ENCODE data around the gene COL12A1. TPM values are rescaled to one million over a fixed set of nuclear protein-coding genes. Genes with fewer than 3 reads are reported as not detected.

COL12A1 gene
- total RNA-seq, 1 donor from 2014 or later, result 11.3 TPM

GRCh38 chr6:75166236-75166635, 39.6 kb downstream of the COL12A1 start:
- Histone ChIP-seq H3K36me3 (ENCODE audit: control insufficient read depth, insufficient read depth, low read length) (no peaks in the 10 kb centered on the region), H3K27me3 (ENCODE audit: control insufficient read depth, insufficient read depth, low read length) (no peaks in the 10 kb centered on the region), H3K4me3 (ENCODE audit: low read depth, low read length) (no peak overlapping the region)
- FAIRE-seq, result no peak
- DNase-seq (ENCODE audit: low read depth), result no peak
- TF ChIP-seq, protein P1, sequence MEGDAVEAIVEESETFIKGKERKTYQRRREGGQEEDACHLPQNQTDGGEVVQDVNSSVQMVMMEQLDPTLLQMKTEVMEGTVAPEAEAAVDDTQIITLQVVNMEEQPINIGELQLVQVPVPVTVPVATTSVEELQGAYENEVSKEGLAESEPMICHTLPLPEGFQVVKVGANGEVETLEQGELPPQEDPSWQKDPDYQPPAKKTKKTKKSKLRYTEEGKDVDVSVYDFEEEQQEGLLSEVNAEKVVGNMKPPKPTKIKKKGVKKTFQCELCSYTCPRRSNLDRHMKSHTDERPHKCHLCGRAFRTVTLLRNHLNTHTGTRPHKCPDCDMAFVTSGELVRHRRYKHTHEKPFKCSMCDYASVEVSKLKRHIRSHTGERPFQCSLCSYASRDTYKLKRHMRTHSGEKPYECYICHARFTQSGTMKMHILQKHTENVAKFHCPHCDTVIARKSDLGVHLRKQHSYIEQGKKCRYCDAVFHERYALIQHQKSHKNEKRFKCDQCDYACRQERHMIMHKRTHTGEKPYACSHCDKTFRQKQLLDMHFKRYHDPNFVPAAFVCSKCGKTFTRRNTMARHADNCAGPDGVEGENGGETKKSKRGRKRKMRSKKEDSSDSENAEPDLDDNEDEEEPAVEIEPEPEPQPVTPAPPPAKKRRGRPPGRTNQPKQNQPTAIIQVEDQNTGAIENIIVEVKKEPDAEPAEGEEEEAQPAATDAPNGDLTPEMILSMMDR (IDR thresholded peaks at IDR 0.05; ENCODE audit: insufficient read depth, low read length, severe bottlenecking), result no peak

GRCh38 chr6:75158176-75158575, 47.7 kb downstream of the COL12A1 start:
- DNase-seq (ENCODE audit: low read depth), result no peak
- FAIRE-seq, result no peak
- TF ChIP-seq, protein P1 (IDR thresholded peaks at IDR 0.05; ENCODE audit: insufficient read depth, low read length, severe bottlenecking), result no peak
- Histone ChIP-seq H3K4me3 (ENCODE audit: low read depth, low read length) (no peak overlapping the region), H3K36me3 (ENCODE audit: control insufficient read depth, insufficient read depth, low read length) (no peaks in the 10 kb centered on the region), H3K27me3 (ENCODE audit: control insufficient read depth, insufficient read depth, low read length) (no peaks in the 10 kb centered on the region)

DNA sequence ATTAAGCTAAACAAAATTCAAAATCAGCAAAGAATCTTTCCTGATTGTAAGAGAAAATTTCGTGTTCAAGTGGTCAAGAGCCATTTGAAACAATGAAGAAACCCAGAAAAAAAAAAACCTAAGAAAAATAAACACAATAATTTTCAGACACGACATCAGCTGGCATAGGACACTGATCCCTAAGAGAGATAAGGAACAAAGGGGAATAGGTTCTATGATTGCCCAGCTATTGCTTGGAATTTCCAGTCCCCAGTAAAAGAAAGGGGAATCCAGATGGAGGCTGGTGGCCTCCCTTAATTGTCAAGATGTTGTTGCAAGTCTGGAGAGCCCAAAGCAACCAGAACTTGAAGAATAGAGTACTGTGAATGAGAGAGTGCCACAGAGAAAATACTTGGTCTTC, 48.5 kb downstream of the COL12A1 start:
- no peak for FAIRE-seq
- TF ChIP-seq, protein P1 (IDR thresholded peaks at IDR 0.05; ENCODE audit: insufficient read depth, low read length, severe bottlenecking), result no peak
- H3K36me3 ChIP-seq (ENCODE audit: control insufficient read depth, insufficient read depth, low read length), result no peaks in the 10 kb centered on the region
- no peak for DNase-seq (ENCODE audit: low read depth)
- no peak overlapping the region for H3K4me3 ChIP-seq (ENCODE audit: low read depth, low read length)
- no peaks in the 10 kb centered on the region for H3K27me3 ChIP-seq (ENCODE audit: control insufficient read depth, insufficient read depth, low read length)

DNA sequence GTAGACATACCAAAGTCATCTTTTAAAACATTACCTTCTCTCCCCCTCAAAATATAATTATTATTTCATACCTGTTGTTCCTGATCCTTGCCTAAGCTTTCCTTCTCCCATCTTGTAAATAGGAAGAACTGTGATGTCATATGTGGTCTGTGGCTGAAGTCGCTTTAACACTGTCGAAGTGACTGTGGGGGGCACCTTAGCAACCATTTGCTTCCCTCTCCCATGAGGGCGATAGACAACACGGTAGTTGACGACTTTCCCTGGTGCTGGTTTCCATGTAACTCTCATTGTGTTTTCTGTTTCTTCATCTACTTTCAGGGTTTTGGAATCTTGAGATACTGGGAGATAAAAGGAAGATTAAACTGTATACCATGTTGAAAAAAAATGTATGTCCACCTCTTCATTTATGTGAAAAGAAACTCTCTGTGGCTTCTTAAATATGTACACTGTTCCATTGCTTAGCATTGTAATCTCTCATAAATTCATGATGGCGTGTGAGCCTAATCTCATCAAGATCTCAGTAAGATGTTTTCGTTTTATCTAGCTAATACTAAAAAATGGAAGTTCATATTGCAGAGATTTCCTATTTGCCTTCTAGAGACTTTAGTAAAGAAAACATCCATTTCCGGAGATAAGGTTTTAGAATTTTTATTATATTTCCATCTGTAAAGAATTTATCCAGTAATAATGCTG, 49.5 kb downstream of the COL12A1 start:
- Histone ChIP-seq H3K4me3 (ENCODE audit: low read depth, low read length) (no peak overlapping the region), H3K27me3 (ENCODE audit: control insufficient read depth, insufficient read depth, low read length) (no peaks in the 10 kb centered on the region), H3K36me3 (ENCODE audit: control insufficient read depth, insufficient read depth, low read length) (no peaks in the 10 kb centered on the region)
- DNase-seq (ENCODE audit: low read depth), result no peak
- TF ChIP-seq, protein P1 (IDR thresholded peaks at IDR 0.05; ENCODE audit: insufficient read depth, low read length, severe bottlenecking), result no peak
- FAIRE-seq, result no peak

GRCh38 chr6:75155631-75156030, 50.2 kb downstream of the COL12A1 start:
- no peaks in the 10 kb centered on the region for H3K27me3 ChIP-seq (ENCODE audit: control insufficient read depth, insufficient read depth, low read length)
- H3K4me3 ChIP-seq (ENCODE audit: low read depth, low read length), result no peak overlapping the region
- no peak for FAIRE-seq
- no peaks in the 10 kb centered on the region for H3K36me3 ChIP-seq (ENCODE audit: control insufficient read depth, insufficient read depth, low read length)
- no peak for DNase-seq (ENCODE audit: low read depth)
- TF ChIP-seq, protein P1 (IDR thresholded peaks at IDR 0.05; ENCODE audit: insufficient read depth, low read length, severe bottlenecking), result no peak

DNA sequence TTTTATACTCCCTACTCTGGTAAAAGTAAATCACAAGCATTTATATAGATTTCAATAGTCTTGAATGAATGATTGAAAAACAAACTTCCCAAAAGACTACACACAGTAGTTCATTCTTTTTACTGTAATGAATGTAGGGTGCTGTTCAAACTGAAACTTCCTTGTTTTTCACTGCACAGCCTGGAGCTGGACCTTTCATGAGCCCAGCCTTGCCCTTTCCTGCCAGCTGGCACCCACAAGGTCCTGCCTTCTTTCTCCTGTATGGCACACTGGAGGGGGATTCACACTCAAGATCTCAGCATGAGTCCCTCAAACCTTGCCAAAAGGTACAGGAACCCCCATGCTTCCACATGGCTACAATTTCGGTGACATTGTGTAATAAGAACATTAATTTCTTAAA, 50.9 kb downstream of the COL12A1 start:
- TF ChIP-seq, protein P1 (IDR thresholded peaks at IDR 0.05; ENCODE audit: insufficient read depth, low read length, severe bottlenecking), result no peak
- FAIRE-seq (no peak), DNase-seq (ENCODE audit: low read depth) (no peak)
- no peaks in the 10 kb centered on the region for H3K27me3 ChIP-seq (ENCODE audit: control insufficient read depth, insufficient read depth, low read length)
- no peak overlapping the region for H3K4me3 ChIP-seq (ENCODE audit: low read depth, low read length)
- H3K36me3 ChIP-seq (ENCODE audit: control insufficient read depth, insufficient read depth, low read length), result no peaks in the 10 kb centered on the region
